K562 treated with DMSO at 1 percent for 4 hours (cell line): ENCODE data around the gene USP20. TPM values are rescaled to one million over a fixed set of nuclear protein-coding genes. Genes with fewer than 3 reads are reported as not detected.

Experiments used
- total RNA-seq: library from RNA; unstranded; fragments of 300-600 nt; gene quantifications from 2 replicates; pipeline ENCODE4 v1.2.3, GENCODE V29; 2022; ENCODE audit not compliant: insufficient read depth

Gene USP20
- 93.8 and 95.0 TPM in 2 replicates for total RNA-seq

DNA sequence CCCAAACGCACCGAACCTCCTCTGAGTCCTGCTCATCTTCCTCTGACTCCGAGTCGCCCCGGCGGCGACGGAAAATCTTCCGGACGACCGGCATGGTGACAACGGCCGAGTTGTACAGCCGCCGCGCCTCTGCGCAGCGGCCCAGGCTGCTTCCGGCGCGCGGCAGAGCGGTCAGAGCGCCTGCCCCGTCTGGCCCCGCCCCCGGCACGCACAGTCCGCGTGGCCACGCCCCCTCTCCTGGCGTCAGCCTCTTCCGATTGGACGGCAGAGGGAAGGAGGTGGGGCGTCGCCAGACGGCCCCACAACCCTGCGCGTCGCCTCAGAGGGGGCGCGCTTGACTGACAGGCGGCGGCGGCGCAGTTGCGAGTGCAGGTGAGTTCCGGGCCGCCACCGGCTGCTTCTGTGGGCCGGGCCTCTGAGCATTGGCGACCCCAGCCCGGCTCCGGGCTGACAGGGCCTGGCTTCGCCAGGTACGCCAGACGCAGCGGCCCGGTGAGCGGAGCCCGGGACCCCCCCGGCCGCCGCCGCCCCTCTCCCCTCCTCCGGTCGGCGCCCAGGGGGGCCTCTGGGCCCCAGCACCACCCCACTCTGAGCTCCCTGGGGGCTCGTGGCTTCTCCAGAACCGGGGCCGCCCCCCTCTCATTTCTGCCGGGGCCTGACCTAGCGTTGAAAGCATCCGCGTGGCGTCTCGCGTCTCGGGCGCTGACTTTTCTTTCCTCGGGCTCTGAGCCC, at the start of gene USP20, which contains the start of gene C9orf78:
Gene USP20, plus strand, starts transcription at position 331 of the 732 bp plus-strand sequence. CDS start 17,098 bp downstream, outside the sequence.
Gene C9orf78, minus strand, starts transcription at position 148 of the 732 bp plus-strand sequence. Its CDS starts 54 bp downstream, at position 94.

DNA sequence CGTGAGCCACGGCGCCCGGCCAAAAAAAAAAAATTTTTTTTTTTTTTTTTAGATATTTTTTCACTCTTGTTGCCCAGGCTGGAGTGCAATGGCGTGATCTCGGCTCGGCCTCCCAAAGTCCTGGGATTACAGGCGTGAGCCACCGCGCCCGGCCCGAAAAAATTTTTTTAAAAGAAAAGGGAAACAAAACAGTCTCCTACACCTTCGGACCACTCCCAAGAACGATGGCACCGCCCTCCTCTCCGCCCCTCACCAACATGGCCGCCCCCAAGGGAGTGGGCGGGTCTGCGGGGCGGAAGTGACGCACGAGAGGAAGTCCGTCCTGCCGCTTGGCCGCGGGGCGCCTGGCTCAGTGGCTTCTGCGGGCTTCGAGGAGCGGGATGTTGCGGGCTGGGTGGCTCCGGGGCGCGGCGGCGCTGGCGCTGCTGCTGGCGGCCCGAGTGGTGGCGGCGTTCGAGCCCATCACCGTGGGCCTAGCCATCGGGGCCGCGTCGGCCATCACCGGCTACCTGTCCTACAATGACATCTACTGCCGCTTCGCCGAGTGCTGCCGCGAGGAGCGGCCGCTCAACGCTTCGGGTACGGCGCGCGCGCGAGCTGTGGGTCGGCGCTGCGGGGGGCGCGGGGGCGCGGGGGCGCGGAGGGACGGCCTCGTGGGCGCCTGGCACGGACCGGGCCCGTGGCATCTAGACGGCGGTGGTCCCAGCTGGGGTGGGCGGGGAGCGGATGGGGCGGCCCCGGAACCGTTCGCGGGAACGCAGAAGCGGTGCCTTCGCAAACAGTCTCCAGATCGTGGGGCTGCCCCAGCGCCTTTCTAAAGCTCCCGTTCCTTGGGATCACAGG, 32.2 kb upstream of the USP20 start, which contains the start of gene TOR1B:
Gene TOR1B, plus strand, starts transcription at position 352 of the 843 bp plus-strand sequence. Its CDS starts 29 bp downstream, at position 381.

GRCh38 chr9:129823935-129824601, 11.2 kb upstream of the USP20 start, which contains the start of gene TOR1A:
TOR1A (minus strand) TSS chr9:129824136; CDS start chr9:129824085, 51 bp downstream.

Other genes with a start within 250 kb of the USP20 start
- not detected in 2 replicates for gene C9orf50, start 214.4 kb upstream of the USP20 start, total RNA-seq
- gene NTMT1, start 209.3 kb upstream of the USP20 start, total RNA-seq: 49.1 and 53.1 TPM in 2 replicates
- gene ASB6, start 193.3 kb upstream of the USP20 start, total RNA-seq: 17.1 and 19.8 TPM in 2 replicates
- not detected in 2 replicates for gene PRRX2, start 169.8 kb upstream of the USP20 start, total RNA-seq
- not detected in 2 replicates for gene PTGES, start 82.4 kb upstream of the USP20 start, total RNA-seq
- 34.9 and 37.9 TPM in 2 replicates for gene TOR1B, start 32.3 kb upstream of the USP20 start, total RNA-seq
- gene TOR1A, start 11.3 kb upstream of the USP20 start, total RNA-seq: 45.0 and 57.8 TPM in 2 replicates
- 91.3 and 92.2 TPM in 2 replicates for gene C9orf78, start 183 bp upstream of the USP20 start, total RNA-seq
- gene FNBP1, start 207.7 kb downstream of the USP20 start, total RNA-seq: 11.8 and 12.9 TPM in 2 replicates
- gene GPR107, start 218.4 kb downstream of the USP20 start, total RNA-seq: 22.8 and 26.2 TPM in 2 replicates